IMR-90 (cell line): ENCODE data around the gene ZNF555. TPM values are rescaled to one million over a fixed set of nuclear protein-coding genes. Genes with fewer than 3 reads are reported as not detected.

Experiments
- ATAC-seq: fragments of 200-7000 bp; cut with Tn5 transposase; 2 replicates; pipeline ENCODE4 v1.9.1; 2020; ENCODE audit warnings: low read depth, mild to moderate bottlenecking, moderate library complexity
- BruUV-seq: library from RNA; stranded (reverse); fragments of 400-500 nt; replicated peaks from 2 replicates; lab custom pipeline; 2021; lab: Mats Ljungman, UMichigan
- CTCF ChIA-PET: fragments of 300-600 bp; formaldehyde crosslinking; extraction: SDS; loops from one replicate; lab custom pipeline; 2021; ENCODE audit warnings: antibody characterized with exemption; lab: Yijun Ruan, JAX
- POLR2A ChIA-PET: fragments of 300-600 bp; sonication (Branson Sonifier 250); formaldehyde crosslinking; loops from one replicate; lab custom pipeline; 2022; ENCODE audit warnings: antibody characterized with exemption; ENCODE audit not compliant: unreplicated experiment; lab: Charles Lee
- DNase-seq: peaks from one replicate; pipeline ENCODE4 v3.0.0; 2013
- H2AFZ ChIP-seq: replicated peaks from 2 replicates; pipeline ENCODE3; 2013; ENCODE audit warnings: low read length, mild to moderate bottlenecking; ENCODE audit not compliant: poor library complexity
- H2AK5ac ChIP-seq: 2 replicates; pipeline ENCODE4 v1.6.1; 2013; ENCODE audit warnings: low read depth, low read length, inconsistent platforms
- H2AK9ac ChIP-seq: replicated peaks from 2 replicates; pipeline ENCODE3; 2013; ENCODE audit warnings: mild to moderate bottlenecking, low read depth, low read length, moderate library complexity; ENCODE audit not compliant: poor library complexity
- H2BK120ac ChIP-seq: 2 replicates; pipeline ENCODE4 v1.6.1; 2013; ENCODE audit warnings: low read depth, low read length, inconsistent platforms
- H2BK15ac ChIP-seq: 3 replicates; pipeline ENCODE4 v1.6.1; 2013; ENCODE audit warnings: low read depth, low read length, inconsistent platforms
- H2BK20ac ChIP-seq: 2 replicates; pipeline ENCODE4 v1.6.1; 2013; ENCODE audit warnings: low read depth, mild to moderate bottlenecking, inconsistent platforms, low read length, moderate library complexity
- H2BK5ac ChIP-seq: 2 replicates; pipeline ENCODE4 v1.6.1; 2013; ENCODE audit warnings: mild to moderate bottlenecking, low read depth, low read length, inconsistent platforms; ENCODE audit not compliant: poor library complexity, severe bottlenecking
- H3K14ac ChIP-seq: replicated peaks from 2 replicates; pipeline ENCODE4 v1.6.1; 2013; ENCODE audit warnings: low read depth, low read length, inconsistent platforms
- H3K18ac ChIP-seq: 2 replicates; pipeline ENCODE4 v1.6.1; 2013; ENCODE audit warnings: low read depth, low read length, control low read depth
- H3K23ac ChIP-seq: 2 replicates; pipeline ENCODE4 v1.6.1; 2013; ENCODE audit warnings: low read depth, low read length, inconsistent platforms
- H3K27ac ChIP-seq: 2 replicates; pipeline ENCODE4 v1.5.1; 2013; ENCODE audit warnings: mild to moderate bottlenecking, control low read depth, low read length; ENCODE audit not compliant: insufficient read depth
- H3K27me3 ChIP-seq: 2 replicates; pipeline ENCODE4 v1.6.1; 2013; ENCODE audit warnings: low read length; ENCODE audit not compliant: control insufficient read depth, insufficient read depth
- H3K36me3 ChIP-seq: 2 replicates; pipeline ENCODE4 v1.6.1; 2013; ENCODE audit warnings: low read length, mixed read lengths; ENCODE audit not compliant: control insufficient read depth, insufficient read depth
- H3K4ac ChIP-seq: 2 replicates; pipeline ENCODE4 v1.6.1; 2013; ENCODE audit warnings: low read depth, low read length, inconsistent platforms
- H3K4me1 ChIP-seq: 2 replicates; pipeline ENCODE4 v1.6.1; 2013; ENCODE audit warnings: low read length, mixed read lengths; ENCODE audit not compliant: control insufficient read depth, insufficient read depth
- H3K4me2 ChIP-seq: 2 replicates; pipeline ENCODE4 v1.6.1; 2013; ENCODE audit warnings: low read depth, mild to moderate bottlenecking, control low read depth, low read length, moderate library complexity
- H3K4me3 ChIP-seq: 2 replicates; pipeline ENCODE4 v1.5.1; 2013; ENCODE audit warnings: low read depth, mild to moderate bottlenecking, control low read depth, low read length, moderate library complexity; ENCODE audit not compliant: insufficient read depth
- H3K56ac ChIP-seq: 2 replicates; pipeline ENCODE4 v1.6.1; 2013; ENCODE audit warnings: low read length, inconsistent platforms; ENCODE audit not compliant: insufficient read depth; ENCODE audit errors: extremely low read depth
- H3K79me1 ChIP-seq, 2 experiments: 2 replicates each; pipeline ENCODE4 v1.6.1; 2013; ENCODE audit warnings: low read length in 2 of 2, inconsistent platforms in 1 of 2, low read depth in 1 of 2
- H3K9ac ChIP-seq: 2 replicates; pipeline ENCODE4 v1.6.1; 2013; ENCODE audit warnings: low read depth, low read length, control low read depth
- H3K9me1 ChIP-seq: 2 replicates; pipeline ENCODE4 v1.6.1; 2013; ENCODE audit warnings: low read length, inconsistent platforms; ENCODE audit not compliant: insufficient read depth
- H3K9me3 ChIP-seq: 2 replicates; pipeline ENCODE4 v1.6.1; 2013; ENCODE audit warnings: low read length; ENCODE audit not compliant: control insufficient read depth, insufficient read depth
- H4K20me1 ChIP-seq: 2 replicates; pipeline ENCODE4 v1.6.1; 2013; ENCODE audit warnings: low read length, inconsistent platforms; ENCODE audit not compliant: insufficient read depth
- H4K5ac ChIP-seq: 2 replicates; pipeline ENCODE4 v1.6.1; 2013; ENCODE audit warnings: mild to moderate bottlenecking, low read depth, low read length, control low read depth
- H4K8ac ChIP-seq, 2 experiments: 2 replicates each; pipeline ENCODE4 v1.6.1; 2013; ENCODE audit warnings: low read depth in 2 of 2, low read length in 2 of 2, control low read depth in 1 of 2, inconsistent platforms in 1 of 2
- H4K91ac ChIP-seq: 2 replicates; pipeline ENCODE4 v1.6.1; 2013; ENCODE audit warnings: low read depth, low read length, inconsistent platforms; ENCODE audit not compliant: insufficient read depth
- BHLHE40 ChIP-seq: fragments of 150-350 bp; IDR thresholded peaks from 2 replicates; pipeline ENCODE4 v1.6.1; 2016; ENCODE audit warnings: mild to moderate bottlenecking, low read depth, low read length
- CEBPB ChIP-seq: IDR thresholded peaks from 2 replicates; pipeline ENCODE4 v1.6.1; 2012; ENCODE audit warnings: low read depth, low read length, improper control_type of control experiment
- CHD1 ChIP-seq: IDR thresholded peaks from 2 replicates; pipeline ENCODE4 v1.6.1; 2012; ENCODE audit warnings: low read depth, low read length, improper control_type of control experiment
- FOS ChIP-seq: fragments of 150-350 bp; IDR thresholded peaks from 2 replicates; pipeline ENCODE4 v1.6.1; 2016; ENCODE audit warnings: low read depth, low read length
- MAFK ChIP-seq: IDR thresholded peaks from 2 replicates; pipeline ENCODE4 v1.6.1; 2012; ENCODE audit warnings: low read depth, low read length, improper control_type of control experiment
- MXI1 ChIP-seq: IDR thresholded peaks from 2 replicates; pipeline ENCODE4 v1.6.1; 2012; ENCODE audit warnings: low read depth, mild to moderate bottlenecking, low read length, moderate library complexity, borderline replicate concordance
- RAD21 ChIP-seq: IDR thresholded peaks from 2 replicates; pipeline ENCODE4 v1.6.1; 2012; ENCODE audit warnings: low read length, improper control_type of control experiment
- RFX5 ChIP-seq: IDR thresholded peaks from 2 replicates; pipeline ENCODE4 v1.8.0; 2012; ENCODE audit warnings: low read depth, mild to moderate bottlenecking, low read length, moderate library complexity
- USF2 ChIP-seq: fragments of 150-350 bp; IDR thresholded peaks from 2 replicates; pipeline ENCODE4 v1.6.1; 2017; ENCODE audit warnings: mild to moderate bottlenecking, antibody characterized with exemption, low read length, low read depth
- WGBS, 2 experiments: methylation state at CpG; one replicate each; pipeline versions ENCODE4 v1.1.5 to v1.1.7; 2013; ENCODE audit warnings: missing lambda C conversion rate in 2 of 2; ENCODE audit not compliant: insufficient read length in 1 of 2; ENCODE audit errors: extremely low coverage in 2 of 2; 5-methylcytosine and 5-hydroxymethylcytosine counted together
- dilution Hi-C: fragments of 300-500 bp; cut with HindIII; formaldehyde crosslinking; loops from one replicate; pipeline ENCODE4 v1.14.3; 2018; ENCODE audit warnings: low sequenced_read_pairs; ENCODE audit not compliant: unreplicated experiment
- in situ Hi-C: fragments of 300-500 bp; cut with MboI; formaldehyde crosslinking; loops from 3 replicates; pipeline ENCODE4 v1.14.3; 2019; ENCODE audit warnings: low sequenced_read_pairs, inconsistent platforms, mixed read lengths
- intact Hi-C: fragments of 100-400 bp; cut with micrococcal nuclease; formaldehyde crosslinking; loops from 2 replicates; pipeline ENCODE4 v1.10.0; 2022
- polyA plus RNA-seq, 3 experiments: library from polyadenylated mRNA; depleted of rRNA; stranded (reverse); fragments of >200 nt; gene quantifications; 2 replicates each; pipeline ENCODE4 v1.2.3, GENCODE V29; 2012; ENCODE audit warnings: low replicate concordance in 1 of 3
- total RNA-seq: library from RNA; depleted of rRNA; stranded (reverse); fragments of >200 nt; gene quantifications from 2 replicates; pipeline ENCODE4 v1.2.3, GENCODE V29; 2012

The ZNF555 gene
- total and polyA plus RNA-seq, 2 of the 4 experiments (the other 2 are of a cell fraction): 2.8 to 9.7 TPM

- TF ChIP-seq MAFK (no peak), MXI1 (no peak), RFX5 (no peak), CHD1 (no peak), BHLHE40 (no peak)
Measured at GRCh38 chr19:2796659-2797266, 44.5 kb upstream of the ZNF555 start (continued).

GRCh38 chr19:2797280-2797679 is 44.0 kb upstream of the ZNF555 start:
- in situ Hi-C loops (no loop called here), intact Hi-C loops (no loop called here), dilution Hi-C loops (no loop called here)
- Histone ChIP-seq H4K5ac (no peak overlapping the region), H2BK120ac (no peak overlapping the region), H2AK9ac (no peak overlapping the region), H3K79me1 (peaks cover 0 to 37% of the 10 kb centered on the region in 2 experiments; a peak in 3 of 4 replicates), H3K36me3 (peaks cover 47% of the 10 kb centered on the region), H3K27ac (no peak overlapping the region), H4K91ac (no peak overlapping the region), H3K4me2 (no peak overlapping the region), H2BK20ac (no peak overlapping the region), H3K27me3 (no peaks in the 10 kb centered on the region), H3K4me3 (no peak overlapping the region), H3K4me1 (no peaks in the 10 kb centered on the region), H3K4ac (no peak overlapping the region), H3K18ac (no peak overlapping the region), H3K9me3 (no peaks in the 10 kb centered on the region), H2AK5ac (no peak overlapping the region), H3K23ac (no peak overlapping the region), H3K56ac (no peak overlapping the region), H2BK5ac (no peak overlapping the region), H3K14ac (no peak overlapping the region), H3K9me1 (no peaks in the 10 kb centered on the region), H2AFZ (no peak overlapping the region), H4K20me1 (peaks cover under 1% of the 10 kb centered on the region), H2BK15ac (no peak overlapping the region), H3K9ac (no peak overlapping the region), H4K8ac (no peak overlapping the region)
- ATAC-seq (no peak), DNase-seq (no peak)
- no peak for TF ChIP-seq RAD21
- no peak for TF ChIP-seq FOS
- TF ChIP-seq CEBPB: no peak
- no peak for TF ChIP-seq USF2
- CTCF ChIA-PET: no interaction called here
- POLR2A ChIA-PET: no interaction called here
- 97% methylated on average over 7 of the region's 15 CpGs; no CpG with 5 or more reads in 1 of the 2 experiments for WGBS, 2 experiments
- no TSS peak for BruUV-seq
